OCI-LY3 (cell line): ENCODE data around the gene ARHGEF28.

ENCODE experiments used
- EZH2phosphoT487 ChIP-seq: fragments of 200-600 bp; shearing (Covaris generic); IDR thresholded peaks from 2 replicates; pipeline ENCODE4 v1.6.1; 2018; ENCODE audit warnings: antibody characterized with exemption, mixed run types, low read depth
- TF ChIP-seq, protein P1 (sequence below): fragments of 200-600, 300-600 bp; sonication (generic); IDR thresholded peaks from 2 replicates; pipeline ENCODE4 v1.5.1; 2014; ENCODE audit warnings: antibody characterized with exemption, low read length, low read depth

DNA sequence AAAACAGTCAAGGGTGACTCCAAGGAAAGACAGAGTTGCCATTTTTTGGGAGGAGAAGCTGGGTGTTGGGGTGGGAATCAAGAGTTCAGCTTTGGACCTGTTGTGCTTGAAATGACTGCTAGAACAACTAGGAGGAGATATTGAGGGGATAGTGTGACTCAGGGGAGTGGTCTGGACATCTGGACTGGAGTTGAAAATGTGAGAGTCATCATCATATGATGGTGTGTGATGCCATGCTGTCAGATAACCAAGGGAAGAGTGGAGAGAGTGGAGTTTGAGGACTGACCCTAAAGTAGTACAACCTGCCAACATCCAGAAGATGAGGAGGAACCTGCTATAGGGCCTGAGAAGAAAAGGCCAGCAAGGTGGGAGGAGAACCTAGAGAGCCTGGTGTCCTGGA lies 199.7 kb downstream of the ARHGEF28 start:
- TF ChIP-seq, protein P1, sequence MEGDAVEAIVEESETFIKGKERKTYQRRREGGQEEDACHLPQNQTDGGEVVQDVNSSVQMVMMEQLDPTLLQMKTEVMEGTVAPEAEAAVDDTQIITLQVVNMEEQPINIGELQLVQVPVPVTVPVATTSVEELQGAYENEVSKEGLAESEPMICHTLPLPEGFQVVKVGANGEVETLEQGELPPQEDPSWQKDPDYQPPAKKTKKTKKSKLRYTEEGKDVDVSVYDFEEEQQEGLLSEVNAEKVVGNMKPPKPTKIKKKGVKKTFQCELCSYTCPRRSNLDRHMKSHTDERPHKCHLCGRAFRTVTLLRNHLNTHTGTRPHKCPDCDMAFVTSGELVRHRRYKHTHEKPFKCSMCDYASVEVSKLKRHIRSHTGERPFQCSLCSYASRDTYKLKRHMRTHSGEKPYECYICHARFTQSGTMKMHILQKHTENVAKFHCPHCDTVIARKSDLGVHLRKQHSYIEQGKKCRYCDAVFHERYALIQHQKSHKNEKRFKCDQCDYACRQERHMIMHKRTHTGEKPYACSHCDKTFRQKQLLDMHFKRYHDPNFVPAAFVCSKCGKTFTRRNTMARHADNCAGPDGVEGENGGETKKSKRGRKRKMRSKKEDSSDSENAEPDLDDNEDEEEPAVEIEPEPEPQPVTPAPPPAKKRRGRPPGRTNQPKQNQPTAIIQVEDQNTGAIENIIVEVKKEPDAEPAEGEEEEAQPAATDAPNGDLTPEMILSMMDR = no peak
- TF ChIP-seq EZH2phosphoT487 = no peak
